ENCODE data around the gene UBE2S.
"Not testable (repeated sequence)": the region's sequence is repeated elsewhere in the genome, so short reads cannot be mapped to it uniquely, and the experiment has no call there.

The UBE2S gene

DNA sequence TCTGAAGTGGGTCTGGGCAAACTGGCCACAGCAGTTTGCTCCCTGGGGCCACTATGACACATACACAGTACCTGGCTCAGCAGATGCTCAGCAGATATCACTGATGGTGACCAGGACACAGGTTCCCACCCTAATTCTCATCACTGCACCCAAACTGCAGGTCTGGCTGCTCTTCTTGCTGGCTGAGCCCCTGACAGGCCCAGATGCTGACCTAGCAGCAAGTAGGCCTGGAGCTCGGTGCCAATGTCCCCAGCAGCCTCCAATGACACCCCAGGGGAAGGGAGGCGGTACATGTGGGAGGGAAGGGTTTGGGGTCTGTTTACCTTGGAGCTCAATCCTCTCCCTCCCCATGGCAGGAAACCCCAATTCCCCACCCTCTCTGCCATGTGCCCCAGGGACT, 5.1 kb downstream of the UBE2S start:
- H3K4me1 Mint-ChIP-seq (ENCODE audit: low read depth): peaks cover 39% of the 10 kb centered on the region
- no peak overlapping the region for H3K27ac Mint-ChIP-seq
- H3K36me3 Mint-ChIP-seq (ENCODE audit: low read depth): peaks cover 55% of the 10 kb centered on the region
- no peaks in the 10 kb centered on the region for H3K27me3 Mint-ChIP-seq
- no peaks in the 10 kb centered on the region for H3K9me3 Mint-ChIP-seq
- no peak overlapping the region for H3K4me3 Mint-ChIP-seq

DNA sequence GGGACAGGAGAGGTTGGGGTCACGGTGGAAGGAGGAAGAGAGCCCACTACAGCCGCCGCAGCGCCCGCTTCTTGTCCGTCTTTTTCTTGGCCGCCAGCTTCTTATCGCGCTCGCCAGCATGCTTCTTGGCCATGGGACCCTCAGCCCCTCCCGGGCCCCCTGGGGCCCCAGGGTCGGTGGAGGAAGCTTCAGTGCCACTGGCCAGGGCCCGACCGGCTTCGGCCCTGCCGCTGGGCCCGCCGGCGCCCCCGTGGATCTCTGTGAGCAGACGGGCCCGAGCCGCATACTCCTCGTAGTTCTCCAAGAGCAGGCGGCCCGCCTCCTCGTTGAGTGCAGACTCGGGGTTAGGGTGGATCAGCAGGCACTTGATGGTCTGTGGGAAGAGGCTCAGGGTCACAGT, 6.2 kb downstream of the UBE2S start:
- H3K4me1 Mint-ChIP-seq (ENCODE audit: low read depth): peaks cover 35% of the 10 kb centered on the region
- not testable (repeated sequence) for H3K9me3 Mint-ChIP-seq, H3K4me3 Mint-ChIP-seq, H3K27ac Mint-ChIP-seq, H3K27me3 Mint-ChIP-seq
- H3K36me3 Mint-ChIP-seq (ENCODE audit: low read depth): peaks cover 49% of the 10 kb centered on the region

DNA sequence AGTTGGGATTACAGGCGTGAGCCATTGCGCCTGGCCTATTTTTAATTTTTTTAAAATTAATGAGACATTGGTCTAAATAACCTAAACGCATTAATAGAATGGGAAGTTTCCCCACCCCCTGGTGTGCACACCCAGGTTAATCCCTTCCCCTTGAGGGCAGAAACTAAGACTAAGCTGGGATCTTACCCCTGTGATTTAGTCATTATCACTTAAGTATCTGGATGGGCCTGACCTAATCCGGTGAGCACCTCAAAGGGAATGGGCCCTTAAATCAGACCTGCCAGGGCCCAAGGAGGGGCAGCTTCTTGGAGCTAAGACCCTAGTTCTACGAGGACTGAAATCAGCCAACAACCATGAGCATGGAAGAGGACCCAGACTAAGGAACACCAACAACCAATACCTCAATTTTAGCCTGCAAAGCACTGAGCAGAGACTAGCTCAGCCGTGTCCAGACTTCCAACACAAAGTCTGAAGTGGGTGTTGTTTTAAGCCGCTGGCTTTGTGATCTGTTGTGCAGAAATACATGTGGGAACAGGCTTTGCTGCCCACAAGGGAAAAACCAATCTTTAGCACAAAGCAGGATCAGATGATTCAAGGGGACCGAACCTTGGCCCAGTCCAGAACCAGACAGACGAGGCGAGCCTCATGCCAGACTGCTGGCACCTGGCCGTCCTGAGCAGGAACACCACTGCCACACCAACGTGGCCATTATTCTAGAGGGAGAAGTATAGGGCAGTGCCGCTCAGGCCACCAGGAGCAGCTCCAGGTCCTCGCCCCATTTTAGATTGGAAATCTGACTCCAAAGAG, 7.1 kb downstream of the UBE2S start:
- no peak overlapping the region for H3K27ac Mint-ChIP-seq
- peak overlapping the region; percentile 23 for H3K4me3 Mint-ChIP-seq
- H3K36me3 Mint-ChIP-seq (ENCODE audit: low read depth): peaks cover 40% of the 10 kb centered on the region
- peaks cover 26% of the 10 kb centered on the region for H3K4me1 Mint-ChIP-seq (ENCODE audit: low read depth)
- no peaks in the 10 kb centered on the region for H3K9me3 Mint-ChIP-seq
- no peaks in the 10 kb centered on the region for H3K27me3 Mint-ChIP-seq

DNA sequence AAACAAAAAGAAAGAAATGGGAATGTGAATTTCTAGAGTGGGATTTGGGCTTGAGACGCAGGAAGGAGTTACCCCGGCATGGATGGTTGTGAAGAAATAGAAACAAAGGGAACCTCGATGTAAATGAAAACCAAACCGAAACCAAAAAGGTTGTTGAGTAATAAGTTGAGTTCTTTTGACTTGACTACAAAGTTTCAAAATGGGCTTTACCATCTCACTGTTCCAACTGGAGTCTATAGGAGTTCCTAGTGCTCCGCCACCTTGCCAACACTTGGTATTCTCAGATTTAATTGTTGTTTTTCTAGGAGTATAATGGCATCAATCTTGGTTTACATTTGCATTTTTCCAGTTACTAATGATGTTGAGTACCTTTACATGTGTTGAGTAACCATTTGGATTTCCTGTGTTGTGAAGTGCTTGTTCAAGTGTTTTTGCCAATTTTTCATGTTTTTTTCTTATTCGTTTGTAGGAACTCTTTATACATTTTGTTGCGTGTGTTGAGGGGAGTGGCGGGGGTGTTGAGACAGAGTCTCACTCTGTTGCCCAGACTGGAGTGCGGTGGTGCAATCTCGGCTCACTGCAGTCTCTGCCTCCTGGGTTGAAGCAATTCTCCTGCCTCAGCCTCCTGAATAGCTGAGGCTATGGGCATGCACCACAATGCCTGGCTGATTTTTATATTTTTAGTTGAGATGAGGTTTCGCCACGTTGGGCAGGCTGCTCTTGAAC, 9.2 kb downstream of the UBE2S start:
- peak overlapping the region; percentile 45 for H3K27ac Mint-ChIP-seq
- peaks cover 26% of the 10 kb centered on the region for H3K36me3 Mint-ChIP-seq (ENCODE audit: low read depth)
- H3K9me3 Mint-ChIP-seq: no peaks in the 10 kb centered on the region
- H3K4me1 Mint-ChIP-seq (ENCODE audit: low read depth): peaks cover 17% of the 10 kb centered on the region
- H3K4me3 Mint-ChIP-seq: peak overlapping the region; percentile 2
- no peaks in the 10 kb centered on the region for H3K27me3 Mint-ChIP-seq

DNA sequence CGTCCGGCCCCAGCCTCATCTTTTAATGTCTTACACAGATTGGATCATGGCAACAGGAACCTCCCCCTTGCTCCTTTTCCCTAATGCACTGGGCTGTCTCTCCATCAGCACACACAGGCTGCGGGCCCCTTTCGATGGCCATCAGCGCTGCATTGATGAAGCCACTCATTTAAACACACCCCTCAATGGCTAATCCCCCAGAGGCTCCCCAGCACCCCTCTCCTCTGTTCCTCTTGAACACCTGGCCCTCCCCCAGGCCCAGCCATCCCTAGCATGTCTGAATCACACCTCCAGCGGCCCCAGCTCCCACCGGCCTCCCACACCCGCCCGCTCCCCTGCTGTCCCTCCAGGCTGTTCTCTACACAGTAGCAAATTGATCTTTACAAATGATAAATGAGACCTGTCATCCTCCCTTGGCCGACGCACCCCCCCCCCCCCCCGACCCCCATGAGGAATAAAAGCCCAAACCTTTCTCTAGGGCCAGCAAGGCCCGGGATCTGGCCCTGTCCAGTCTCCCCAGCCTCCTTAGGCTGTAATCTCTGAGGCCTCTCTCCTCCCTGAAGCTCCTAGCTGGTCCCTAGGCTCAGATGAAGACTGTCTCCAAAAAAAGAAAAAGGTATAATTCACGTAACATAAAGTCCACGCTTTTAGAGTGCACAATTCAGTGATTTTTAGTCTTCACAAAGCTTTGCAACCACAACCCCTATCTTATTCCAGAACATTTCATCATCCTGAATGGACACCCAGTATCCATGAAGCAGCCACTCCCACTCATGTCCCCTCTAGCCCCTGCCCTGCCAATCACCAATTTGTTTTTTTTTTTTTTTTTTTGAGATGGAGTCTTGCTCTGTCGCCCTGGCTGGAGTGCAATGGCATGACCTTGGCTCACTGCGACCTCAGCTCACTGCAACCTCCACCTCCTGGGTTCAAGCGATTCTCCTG, 14.5 kb downstream of the UBE2S start:
- no peak overlapping the region for H3K27ac Mint-ChIP-seq
- H3K36me3 Mint-ChIP-seq (ENCODE audit: low read depth): peaks cover 22% of the 10 kb centered on the region
- H3K27me3 Mint-ChIP-seq: no peaks in the 10 kb centered on the region
- no peaks in the 10 kb centered on the region for H3K9me3 Mint-ChIP-seq
- peaks cover 30% of the 10 kb centered on the region for H3K4me1 Mint-ChIP-seq (ENCODE audit: low read depth)
- no peak overlapping the region for H3K4me3 Mint-ChIP-seq

DNA sequence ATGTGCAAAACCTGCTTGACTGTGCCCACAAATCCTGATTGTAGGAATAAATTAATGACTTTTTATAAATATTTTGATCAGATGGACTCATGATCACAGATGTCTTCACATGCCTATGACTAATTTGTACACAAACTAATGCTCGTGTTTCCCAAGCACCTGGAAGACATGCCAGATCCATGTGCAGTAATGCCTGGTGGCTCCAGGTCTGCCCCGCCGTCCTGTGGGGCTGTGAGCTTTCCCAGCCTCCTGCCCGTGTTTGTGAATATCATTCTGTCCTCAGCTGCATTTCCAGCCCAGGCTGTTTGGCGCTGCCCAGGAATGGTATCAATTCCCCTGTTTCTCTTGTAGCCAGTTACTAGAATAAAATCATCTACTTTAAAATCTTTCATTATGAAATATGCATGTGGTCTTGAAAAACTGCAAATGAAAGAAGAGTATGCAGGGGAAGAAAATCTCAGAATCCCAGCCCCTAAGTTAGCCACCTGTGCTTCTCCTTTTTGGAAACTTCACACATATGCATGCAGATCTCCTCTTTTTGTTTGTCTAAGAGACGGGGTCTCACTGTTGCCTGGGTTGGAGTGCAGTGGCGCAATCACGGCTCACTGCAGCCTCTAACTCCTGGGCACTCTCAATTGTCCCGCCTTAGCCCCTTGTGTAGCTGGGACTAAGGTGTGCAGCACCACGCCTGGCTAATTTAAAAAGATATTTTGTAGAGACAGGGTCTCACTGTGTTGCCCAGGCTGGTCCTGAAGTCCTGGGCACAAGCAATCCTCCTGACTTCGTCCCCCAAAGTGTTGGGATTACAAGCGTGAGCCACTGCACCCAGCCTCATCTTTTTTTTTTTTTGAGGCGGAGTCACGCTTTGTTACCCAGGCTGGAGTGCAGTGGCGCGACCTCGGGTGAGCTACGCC, 15.6 kb downstream of the UBE2S start:
- Mint-ChIP-seq H3K4me3 (no peak overlapping the region), H3K9me3 (no peaks in the 10 kb centered on the region), H3K27me3 (no peaks in the 10 kb centered on the region), H3K27ac (peak overlapping the region; percentile 48), H3K36me3 (ENCODE audit: low read depth) (peaks cover 32% of the 10 kb centered on the region), H3K4me1 (ENCODE audit: low read depth) (peaks cover 38% of the 10 kb centered on the region)

DNA sequence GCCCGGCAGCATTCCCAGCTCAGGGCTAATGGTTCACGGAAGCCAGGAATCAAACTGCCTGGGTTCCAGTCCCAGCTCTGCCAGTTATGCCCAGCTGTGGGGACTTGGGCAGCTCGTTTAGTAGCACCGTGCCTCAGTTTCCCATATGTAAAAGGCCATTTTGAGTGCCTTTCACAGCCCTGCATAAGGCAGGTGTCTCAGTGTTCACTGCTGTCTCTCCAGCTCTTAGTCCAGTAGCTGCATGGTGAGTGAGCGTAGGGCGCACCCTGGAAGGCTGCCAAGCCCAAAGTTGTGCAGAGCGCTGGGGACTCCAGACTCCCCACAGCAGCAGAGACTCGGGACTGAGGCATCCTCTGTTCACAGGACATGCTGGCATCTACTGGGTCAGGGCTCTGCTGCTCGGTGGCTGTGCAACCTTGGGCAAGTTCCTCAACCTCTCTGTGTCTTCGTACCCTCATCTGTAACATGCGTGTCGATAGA, 16.4 kb downstream of the UBE2S start:
- peaks cover 45% of the 10 kb centered on the region for H3K4me1 Mint-ChIP-seq (ENCODE audit: low read depth)
- no peaks in the 10 kb centered on the region for H3K27me3 Mint-ChIP-seq
- H3K27ac Mint-ChIP-seq: peak overlapping the region; percentile 48
- peak overlapping the region; percentile 30 for H3K4me3 Mint-ChIP-seq
- peaks cover 39% of the 10 kb centered on the region for H3K36me3 Mint-ChIP-seq (ENCODE audit: low read depth)
- H3K9me3 Mint-ChIP-seq: no peaks in the 10 kb centered on the region

DNA sequence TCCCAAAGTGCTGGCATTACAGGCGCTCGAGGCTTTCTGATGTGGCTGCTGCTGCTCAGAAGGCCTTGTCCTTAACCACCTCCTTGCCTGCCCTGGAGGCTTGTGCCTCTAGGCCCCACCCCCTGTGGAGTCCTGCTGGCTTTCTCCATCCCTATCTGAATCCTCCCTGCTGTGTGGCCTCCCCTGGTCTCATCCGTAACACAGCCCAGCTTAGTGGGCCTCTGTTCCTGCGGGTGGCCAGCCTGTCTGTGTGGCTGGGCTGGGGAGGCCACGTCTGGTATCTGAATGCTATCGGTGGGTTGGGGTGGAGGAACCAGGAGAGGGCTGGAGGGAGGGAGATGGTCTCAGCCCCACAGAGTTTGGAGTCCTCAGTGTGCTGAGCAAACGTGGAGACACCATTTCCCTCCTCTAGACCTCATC, 17.1 kb downstream of the UBE2S start:
- peaks cover 45% of the 10 kb centered on the region for H3K36me3 Mint-ChIP-seq (ENCODE audit: low read depth)
- peak overlapping the region; percentile 30 for H3K4me3 Mint-ChIP-seq
- no peaks in the 10 kb centered on the region for H3K27me3 Mint-ChIP-seq
- H3K27ac Mint-ChIP-seq: peak overlapping the region; percentile 66
- no peaks in the 10 kb centered on the region for H3K9me3 Mint-ChIP-seq
- peaks cover 51% of the 10 kb centered on the region for H3K4me1 Mint-ChIP-seq (ENCODE audit: low read depth)

DNA sequence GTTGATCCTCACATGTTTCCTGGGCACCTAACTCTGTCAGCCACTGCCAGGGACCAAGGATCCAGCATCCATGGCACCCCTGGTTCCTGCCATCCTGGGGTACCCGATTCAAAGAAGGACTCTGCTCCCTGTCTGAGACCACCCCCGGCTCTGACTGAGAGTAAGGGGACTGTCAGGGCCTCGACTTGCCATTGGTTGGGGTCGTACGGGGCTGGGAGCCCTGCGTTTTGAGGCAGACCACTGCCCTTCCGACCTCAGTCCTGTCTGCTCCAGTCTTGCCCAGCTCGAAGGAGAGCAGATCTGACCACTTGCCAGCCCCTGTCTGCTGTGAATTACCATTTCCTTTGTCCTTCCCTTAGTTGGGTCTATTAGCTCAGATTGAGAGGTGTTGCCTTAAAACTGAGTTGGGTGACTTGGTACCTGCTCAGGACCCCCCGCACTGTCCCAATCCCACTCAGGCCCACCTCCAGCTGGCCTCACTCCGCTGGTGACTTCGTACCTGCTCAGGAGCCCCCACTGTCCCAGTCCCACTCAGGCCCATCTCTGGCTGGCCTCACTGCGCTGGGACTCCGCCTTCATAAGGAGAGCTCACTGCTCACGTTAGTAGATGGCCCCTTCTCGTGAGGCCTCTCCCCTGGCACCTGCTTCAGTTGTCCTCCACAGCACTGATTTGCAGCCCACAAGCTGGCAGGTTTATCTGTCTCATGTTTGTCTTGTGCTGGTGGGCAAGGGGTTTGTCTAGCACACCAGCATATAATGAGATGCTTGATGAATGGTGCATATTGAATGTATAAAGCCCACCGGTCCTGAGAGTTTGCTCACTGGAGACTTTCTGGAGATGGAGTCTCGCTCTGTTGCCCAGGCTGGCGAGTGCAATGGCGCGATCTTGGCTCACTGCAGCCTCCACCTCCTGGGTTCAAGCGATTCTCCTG, 17.9 kb downstream of the UBE2S start:
- Mint-ChIP-seq H3K27me3 (no peaks in the 10 kb centered on the region), H3K9me3 (no peaks in the 10 kb centered on the region), H3K4me1 (ENCODE audit: low read depth) (peaks cover 51% of the 10 kb centered on the region), H3K27ac (peak overlapping the region; percentile 100), H3K36me3 (ENCODE audit: low read depth) (peaks cover 45% of the 10 kb centered on the region), H3K4me3 (peak overlapping the region; percentile 100)

DNA sequence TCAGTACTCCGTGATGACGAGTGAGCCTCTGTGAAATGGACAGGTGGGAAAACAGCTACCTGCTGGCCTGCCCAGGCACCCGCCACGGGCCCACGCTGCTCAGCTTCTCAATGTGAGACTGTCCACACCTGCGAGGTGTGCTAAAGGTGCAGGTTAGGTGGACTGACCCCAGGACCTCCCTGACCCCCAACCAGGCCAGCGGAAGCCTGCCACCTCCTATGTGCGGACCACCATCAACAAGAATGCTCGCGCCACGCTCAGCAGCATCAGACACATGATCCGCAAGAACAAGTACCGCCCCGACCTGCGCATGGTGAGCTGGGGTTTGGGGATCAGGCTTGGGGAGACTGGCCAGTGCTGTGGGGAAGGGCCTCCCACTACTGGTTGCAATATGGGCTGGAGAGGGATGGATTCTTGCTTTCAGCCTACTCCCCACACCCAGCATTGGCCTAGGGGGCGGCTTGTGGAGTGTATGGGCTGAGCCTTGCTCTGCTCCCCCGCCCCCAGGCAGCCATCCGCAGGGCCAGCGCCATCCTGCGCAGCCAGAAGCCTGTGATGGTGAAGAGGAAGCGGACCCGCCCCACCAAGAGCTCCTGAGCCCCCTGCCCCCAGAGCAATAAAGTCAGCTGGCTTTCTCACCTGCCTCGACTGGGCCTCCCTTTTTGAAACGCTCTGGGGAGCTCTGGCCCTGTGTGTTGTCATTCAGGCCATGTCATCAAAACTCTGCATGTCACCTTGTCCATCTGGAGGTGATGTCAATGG, 19.7 kb downstream of the UBE2S start:
- Mint-ChIP-seq H3K9me3 (no peaks in the 10 kb centered on the region), H3K4me1 (ENCODE audit: low read depth) (peaks cover 56% of the 10 kb centered on the region), H3K27me3 (no peaks in the 10 kb centered on the region), H3K4me3 (peak overlapping the region; percentile 100), H3K27ac (peak overlapping the region; percentile 100), H3K36me3 (ENCODE audit: low read depth) (peaks cover 45% of the 10 kb centered on the region)

DNA sequence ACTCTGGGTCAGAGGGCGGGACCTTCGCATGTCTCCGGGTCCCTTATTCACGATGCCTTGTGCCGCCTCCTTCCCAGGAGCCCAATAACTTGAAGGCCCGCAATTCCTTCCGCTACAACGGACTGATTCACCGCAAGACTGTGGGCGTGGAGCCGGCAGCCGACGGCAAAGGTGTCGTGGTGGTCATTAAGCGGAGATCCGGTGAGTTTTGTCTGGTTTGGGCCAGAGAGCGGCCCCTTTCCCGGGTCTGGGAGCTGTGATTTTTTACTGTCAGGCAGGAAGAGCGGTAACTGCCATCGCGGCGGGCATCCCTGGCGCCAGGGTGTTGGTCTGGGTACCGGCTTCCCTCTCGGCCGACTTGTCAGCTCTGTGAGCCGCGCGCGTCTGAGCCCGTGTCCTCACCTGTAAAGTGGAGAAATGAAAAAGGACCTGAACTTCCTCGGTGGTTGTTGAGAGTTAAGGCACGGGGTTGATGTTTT, 21.1 kb downstream of the UBE2S start:
- no peaks in the 10 kb centered on the region for H3K9me3 Mint-ChIP-seq
- no peaks in the 10 kb centered on the region for H3K27me3 Mint-ChIP-seq
- peak overlapping the region; percentile 100 for H3K4me3 Mint-ChIP-seq
- peaks cover 66% of the 10 kb centered on the region for H3K4me1 Mint-ChIP-seq (ENCODE audit: low read depth)
- H3K36me3 Mint-ChIP-seq (ENCODE audit: low read depth): peaks cover 51% of the 10 kb centered on the region
- H3K27ac Mint-ChIP-seq: peak overlapping the region; percentile 100

DNA sequence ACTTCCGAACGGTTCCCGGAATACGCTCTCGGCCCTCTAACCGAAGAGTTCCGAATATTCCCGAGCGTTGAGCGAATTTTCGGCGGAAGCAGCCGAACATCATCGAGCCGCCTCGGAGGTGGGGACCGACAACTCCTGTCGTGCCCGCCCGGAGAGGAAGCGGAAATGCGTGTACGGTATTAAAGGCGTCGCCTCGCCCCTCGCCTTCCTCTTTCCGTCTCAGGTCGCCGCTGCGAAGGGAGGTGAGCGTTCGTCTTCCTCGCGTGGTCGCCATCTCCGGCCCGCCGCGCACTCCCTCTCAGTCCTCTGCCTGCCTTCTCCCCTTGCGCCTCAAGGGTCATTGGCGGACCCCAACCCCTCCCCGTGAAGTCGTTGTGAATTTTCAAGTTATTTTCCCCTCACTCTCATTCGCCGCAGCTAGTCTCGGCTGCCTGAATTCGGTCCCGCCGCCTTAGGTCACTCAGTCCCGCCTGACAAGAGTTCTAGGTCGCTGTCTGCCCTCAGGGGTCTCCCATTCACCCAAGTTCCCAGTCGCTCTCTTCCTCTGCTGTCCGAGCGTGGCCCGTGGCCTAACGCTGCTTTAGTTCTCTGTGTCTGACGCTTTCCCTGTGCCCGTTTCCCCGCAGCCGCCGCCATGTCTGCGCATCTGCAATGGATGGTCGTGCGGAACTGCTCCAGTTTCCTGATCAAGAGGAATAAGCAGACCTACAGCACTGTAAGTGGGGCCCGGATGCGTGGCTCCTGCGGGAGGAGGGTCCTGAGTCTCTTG, 21.7 kb downstream of the UBE2S start, which contains the start of gene RPL28:
Gene RPL28 (plus strand): TSS at position 209 of the 769 bp plus-strand sequence. CDS start 426 bp downstream, at position 635.
- no peaks in the 10 kb centered on the region for H3K9me3 Mint-ChIP-seq
- peaks cover 65% of the 10 kb centered on the region for H3K4me1 Mint-ChIP-seq (ENCODE audit: low read depth)
- H3K27me3 Mint-ChIP-seq: no peaks in the 10 kb centered on the region
- peak within 1 kb of the TSS; percentile 100 for H3K4me3 Mint-ChIP-seq
- H3K36me3 Mint-ChIP-seq (ENCODE audit: low read depth): peaks cover 51% of the 10 kb centered on the region
- H3K27ac Mint-ChIP-seq: peak within 1 kb of the TSS; percentile 100
